ENCODE measurements around the gene IGSF6.
"Not testable (repeated sequence)": the region's sequence is repeated elsewhere in the genome, so short reads cannot be mapped to it uniquely, and the experiment has no call there.

The IGSF6 gene

DNA sequence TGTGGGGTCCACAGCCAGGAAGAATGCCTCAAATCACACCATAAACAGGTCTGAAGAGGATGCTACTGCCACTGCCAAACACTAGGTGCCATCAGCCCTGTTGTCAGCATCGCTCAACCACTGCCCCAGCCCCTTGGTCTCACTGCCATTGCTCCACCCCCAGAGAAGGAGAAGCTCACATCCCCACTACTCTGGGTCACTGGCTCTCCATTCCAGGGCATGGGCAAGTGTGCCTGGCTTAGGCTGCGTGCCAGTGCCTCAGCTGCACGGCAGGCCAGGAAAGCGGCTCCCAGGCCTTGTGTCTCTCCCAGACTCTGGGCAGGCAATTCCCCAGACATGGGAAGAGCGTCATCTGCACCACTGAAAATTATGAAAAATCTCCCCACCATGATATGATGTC lies 1.2 kb upstream of the IGSF6 start:
- DNase-seq (ENCODE audit: low read depth): no peak

DNA sequence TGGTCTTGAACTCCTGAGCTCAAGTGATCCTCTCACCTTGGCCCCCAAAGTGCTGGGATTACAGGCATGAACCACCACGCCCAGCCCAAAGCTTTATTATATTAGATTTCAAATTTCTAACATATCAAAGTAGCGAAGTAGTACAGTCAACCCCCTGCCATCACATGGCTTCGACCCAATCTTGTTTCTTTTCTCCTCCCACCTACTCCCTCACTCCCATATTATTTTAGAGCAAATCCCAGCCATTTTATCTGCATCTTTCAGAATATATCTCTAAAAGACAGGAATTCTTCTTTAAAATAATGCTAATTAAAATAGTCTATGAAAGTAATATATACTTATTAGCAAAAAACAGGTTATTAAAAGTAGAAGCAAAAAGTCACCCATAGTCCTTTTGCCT lies 893 bp downstream of the IGSF6 start:
- DNase-seq (ENCODE audit: low read depth): no peak

- DNase-seq (ENCODE audit: low read depth): no peak
Observed at GRCh38 chr16:21650521-21650920, 1.9 kb downstream of the IGSF6 start.

DNA sequence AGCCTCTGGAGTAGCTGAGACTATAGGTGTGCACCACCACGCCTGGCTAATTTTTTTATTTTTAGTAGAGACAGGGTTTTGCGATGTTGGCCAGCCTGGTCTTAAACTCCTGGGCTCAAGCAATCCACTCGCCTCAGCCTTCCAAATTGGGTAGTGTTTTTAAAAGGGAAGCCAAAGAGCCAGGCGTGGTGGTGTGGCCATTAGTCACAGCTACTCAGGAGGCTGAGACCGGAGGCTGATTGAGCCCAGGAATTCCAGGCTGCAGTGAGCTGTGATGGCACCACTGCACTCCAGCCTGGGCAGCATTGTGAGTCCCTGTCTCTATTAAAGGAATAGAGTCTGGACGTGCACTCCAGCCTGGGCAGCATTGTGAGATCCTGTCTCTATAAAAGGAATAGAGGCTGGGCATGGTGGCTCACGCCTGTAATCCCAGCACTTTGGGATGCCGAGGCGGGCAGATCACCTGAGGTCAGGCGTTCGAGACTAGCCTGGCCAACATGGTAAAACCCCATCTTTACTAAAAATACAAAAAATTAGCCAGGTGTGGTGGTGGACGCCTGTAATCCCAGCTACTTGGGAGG lies 2.5 kb downstream of the IGSF6 start:
- not testable (repeated sequence) for DNase-seq (ENCODE audit: low read depth)

GRCh38 chr16:21647562-21648164 lies 4.7 kb downstream of the IGSF6 start:
- DNase-seq (ENCODE audit: low read depth): no peak

DNA sequence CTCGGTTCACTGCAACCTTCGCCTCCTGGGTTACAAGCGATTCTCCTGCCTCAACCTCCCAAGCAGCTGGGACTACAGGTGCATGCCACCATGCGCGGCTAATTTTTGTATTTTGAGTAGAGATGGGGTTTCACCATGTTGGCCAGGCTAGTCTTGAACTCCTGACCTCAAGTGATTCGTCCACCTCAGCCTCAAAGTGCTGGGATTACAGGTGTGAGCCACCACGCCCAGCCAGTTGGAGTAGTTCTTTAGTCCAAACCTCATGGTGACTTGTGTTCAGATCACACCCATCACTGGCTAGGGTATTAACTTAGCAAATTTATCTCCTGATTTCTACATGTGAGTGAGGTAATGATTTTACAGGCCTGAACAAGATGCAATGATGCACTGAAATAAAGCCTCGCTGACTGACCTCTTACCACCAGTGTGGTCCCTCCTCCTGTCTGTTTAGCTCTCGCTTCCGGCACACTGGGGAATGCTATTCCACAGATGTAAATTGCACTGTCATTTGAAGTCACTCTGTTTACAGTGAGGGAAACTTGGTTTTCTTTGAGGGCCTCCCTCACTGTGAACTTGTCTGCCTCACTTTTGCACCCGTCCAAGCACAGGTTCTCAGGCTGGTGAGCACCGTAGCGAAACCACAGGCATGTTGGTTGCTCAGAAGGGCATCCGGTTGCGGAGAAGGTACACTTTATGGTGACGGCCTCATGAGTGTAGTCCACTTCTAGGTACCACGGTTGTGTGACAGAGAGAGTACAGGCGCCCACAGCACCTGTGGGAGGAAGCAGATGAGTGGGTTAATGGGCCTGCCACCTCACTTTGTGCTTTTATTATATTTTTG lies 5.5 kb downstream of the IGSF6 start:
- DNase-seq (ENCODE audit: low read depth): no peak

DNA sequence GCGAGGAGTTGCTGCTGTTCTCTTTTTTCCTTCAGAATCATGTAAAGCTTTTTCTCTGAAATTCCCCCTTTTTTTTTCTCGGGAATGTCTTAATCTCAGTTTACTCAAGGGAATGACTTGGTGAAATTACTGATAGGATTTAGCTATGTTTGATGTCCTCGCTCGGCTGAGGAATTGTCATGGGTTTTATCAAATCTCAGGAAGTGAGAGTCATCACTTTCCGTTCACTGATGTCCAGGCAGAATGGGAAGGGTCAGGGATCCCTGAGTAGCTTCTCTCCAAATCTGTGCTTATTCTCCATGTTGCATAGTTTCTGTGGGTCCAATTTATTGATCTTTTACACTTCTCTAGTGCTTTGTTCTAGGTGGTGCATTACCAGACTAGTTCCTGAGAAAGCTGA lies 6.3 kb downstream of the IGSF6 start:
- no peak for DNase-seq (ENCODE audit: low read depth)

DNA sequence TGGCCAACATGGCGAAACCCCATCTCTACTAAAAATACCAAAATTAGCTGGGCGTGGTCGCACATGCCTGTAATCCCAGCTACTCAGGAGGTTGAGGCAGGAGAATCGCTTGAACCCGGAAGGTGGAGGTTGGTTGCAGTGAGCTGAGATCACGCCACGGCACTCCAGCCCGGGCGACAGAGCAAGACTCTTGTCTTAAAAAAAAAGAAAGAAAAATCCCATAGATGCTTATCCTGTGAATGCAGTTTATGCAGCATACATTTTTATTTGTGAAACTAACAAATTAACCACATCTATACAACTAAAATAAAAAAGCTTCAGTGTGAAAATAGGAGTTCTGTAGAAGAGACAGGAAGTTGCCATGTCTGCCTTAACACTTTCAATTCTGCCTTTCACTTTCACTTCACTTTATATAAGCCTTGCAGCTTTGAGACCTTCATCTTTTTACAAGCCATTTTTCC lies 7.1 kb downstream of the IGSF6 start:
- no peak for DNase-seq (ENCODE audit: low read depth)

GRCh38 chr16:21644674-21645073 lies 7.7 kb downstream of the IGSF6 start:
- no peak for DNase-seq (ENCODE audit: low read depth)

DNA sequence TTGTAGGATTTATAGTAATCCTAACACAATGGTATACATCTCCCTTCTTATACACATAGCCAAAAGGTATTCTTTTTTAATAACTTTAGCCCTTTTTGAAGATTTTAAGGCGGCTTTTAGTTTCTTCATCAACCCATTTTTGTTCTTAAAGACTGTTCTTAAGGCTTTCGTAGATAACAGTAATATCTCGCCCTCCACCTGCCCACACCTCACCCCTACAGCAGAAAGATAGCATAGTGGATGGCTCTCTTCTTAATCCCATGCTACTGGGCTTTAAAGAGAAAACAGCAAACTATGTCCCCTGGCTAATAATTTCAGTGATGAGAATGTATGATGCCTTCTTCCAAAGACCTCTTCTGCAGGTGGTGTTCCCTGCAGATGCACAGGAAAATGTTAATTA lies 8.6 kb downstream of the IGSF6 start:
- DNase-seq (ENCODE audit: low read depth): no peak

GRCh38 chr16:21642861-21643260 lies 9.5 kb downstream of the IGSF6 start:
- DNase-seq (ENCODE audit: low read depth): no peak

GRCh38 chr16:21641916-21642315 lies 10.5 kb downstream of the IGSF6 start:
- DNase-seq (ENCODE audit: low read depth): no peak

GRCh38 chr16:21639493-21639892 lies 12.9 kb downstream of the IGSF6 start:
- DNase-seq (ENCODE audit: low read depth): no peak

- no peak for DNase-seq (ENCODE audit: low read depth)
Observed at GRCh38 chr16:21638573-21638975, 13.8 kb downstream of the IGSF6 start.

- DNase-seq (ENCODE audit: low read depth): no peak
Observed at GRCh38 chr16:21637032-21637968, 15.1 kb downstream of the IGSF6 start.

GRCh38 chr16:21635694-21636093 lies 16.7 kb downstream of the IGSF6 start:
- not testable (repeated sequence) for DNase-seq (ENCODE audit: low read depth)

- no peak for DNase-seq (ENCODE audit: low read depth)
Observed at GRCh38 chr16:21634216-21634615, 18.2 kb downstream of the IGSF6 start.

DNA sequence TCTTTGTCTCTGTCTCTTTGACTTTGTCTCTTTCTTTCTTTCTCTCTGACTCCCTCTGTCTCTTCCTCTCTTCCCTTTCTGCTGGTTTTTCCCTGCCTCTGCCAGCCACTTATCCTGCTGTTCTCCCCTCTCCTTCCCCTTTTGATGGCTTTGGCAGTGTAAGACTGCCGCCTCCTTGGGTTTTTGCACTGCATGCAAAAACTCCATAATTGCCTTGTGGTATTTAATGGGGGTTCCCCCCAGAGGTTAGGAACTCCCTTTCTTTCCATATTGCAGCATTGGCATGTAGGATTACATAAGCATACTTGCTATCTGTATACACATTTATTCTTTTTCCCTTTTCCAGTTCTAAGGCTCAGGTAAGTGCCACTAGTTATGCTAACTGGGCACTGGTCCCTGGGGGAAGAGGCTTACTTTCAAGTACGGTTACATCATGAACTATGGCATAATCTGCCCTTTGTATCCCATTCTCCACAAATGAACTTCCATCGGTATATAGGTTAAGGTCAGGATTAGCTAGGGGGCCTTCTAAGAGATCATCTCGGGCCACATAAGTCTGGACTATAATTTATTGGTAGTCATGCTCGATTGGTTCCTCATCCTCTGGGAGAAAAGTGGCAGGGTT lies 20.3 kb downstream of the IGSF6 start:
- DNase-seq (ENCODE audit: low read depth): not testable (repeated sequence)

- not testable (repeated sequence) for DNase-seq (ENCODE audit: low read depth)
Observed at GRCh38 chr16:21631376-21631775, 21.0 kb downstream of the IGSF6 start.

- not testable (repeated sequence) for DNase-seq (ENCODE audit: low read depth)
Observed at GRCh38 chr16:21630866-21631265, 21.5 kb downstream of the IGSF6 start.
